Stimulated activated CD4-positive, alpha-beta T cell treated with anti-CD3 and anti-CD28 coated beads, Interleukin-2, amount 100 ng/mL, for 24 hours (primary cell): Measurements from ENCODE around the gene LILRB4.
"Not testable (repeated sequence)": the region's sequence is repeated elsewhere in the genome, so short reads cannot be mapped to it uniquely, and the experiment has no call there.

Experiments
- DNase-seq, 2 donors: peaks; one replicate each; pipeline ENCODE4 v3.0.0-alpha.2; 2020

LILRB4 gene

GRCh38 chr19:54662730-54663129 lies at the start of gene LILRB4:
TSS of gene LILRB4 (plus strand) at chr19:54662985. CDS start at chr19:54663034, 49 bp downstream.
- DNase-seq, result no peak

GRCh38 chr19:54614726-54615125 lies 48.1 kb upstream of the LILRB4 start:
- no peak for DNase-seq

GRCh38 chr19:54616057-54616456 lies 46.7 kb upstream of the LILRB4 start:
- no peak for DNase-seq

GRCh38 chr19:54616821-54617560 lies 45.8 kb upstream of the LILRB4 start:
- no peak for DNase-seq

GRCh38 chr19:54620464-54620863 lies 42.3 kb upstream of the LILRB4 start:
- no peak for DNase-seq

DNA sequence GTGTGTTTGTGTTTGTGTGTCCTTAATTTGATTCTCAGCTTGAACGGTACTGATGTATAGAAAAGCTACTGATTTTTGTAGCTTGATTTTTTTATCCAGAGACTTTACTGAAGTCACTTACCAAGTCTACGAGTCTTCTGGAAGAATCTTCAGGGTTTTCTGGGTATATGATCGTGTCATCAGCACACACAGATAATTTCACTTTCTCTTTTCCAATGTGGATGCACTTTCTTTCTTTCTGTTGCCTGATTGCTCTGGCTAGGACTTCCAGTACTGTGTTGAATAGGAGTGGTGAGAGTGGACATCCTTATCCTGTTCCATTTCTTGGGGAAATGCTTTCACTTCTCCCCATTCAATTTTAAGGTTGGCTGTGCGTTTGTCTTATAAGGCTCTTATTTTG lies 40.4 kb upstream of the LILRB4 start:
- DNase-seq, result no peak

GRCh38 chr19:54624234-54624633 lies 38.6 kb upstream of the LILRB4 start:
- DNase-seq, result not testable (repeated sequence)

DNA sequence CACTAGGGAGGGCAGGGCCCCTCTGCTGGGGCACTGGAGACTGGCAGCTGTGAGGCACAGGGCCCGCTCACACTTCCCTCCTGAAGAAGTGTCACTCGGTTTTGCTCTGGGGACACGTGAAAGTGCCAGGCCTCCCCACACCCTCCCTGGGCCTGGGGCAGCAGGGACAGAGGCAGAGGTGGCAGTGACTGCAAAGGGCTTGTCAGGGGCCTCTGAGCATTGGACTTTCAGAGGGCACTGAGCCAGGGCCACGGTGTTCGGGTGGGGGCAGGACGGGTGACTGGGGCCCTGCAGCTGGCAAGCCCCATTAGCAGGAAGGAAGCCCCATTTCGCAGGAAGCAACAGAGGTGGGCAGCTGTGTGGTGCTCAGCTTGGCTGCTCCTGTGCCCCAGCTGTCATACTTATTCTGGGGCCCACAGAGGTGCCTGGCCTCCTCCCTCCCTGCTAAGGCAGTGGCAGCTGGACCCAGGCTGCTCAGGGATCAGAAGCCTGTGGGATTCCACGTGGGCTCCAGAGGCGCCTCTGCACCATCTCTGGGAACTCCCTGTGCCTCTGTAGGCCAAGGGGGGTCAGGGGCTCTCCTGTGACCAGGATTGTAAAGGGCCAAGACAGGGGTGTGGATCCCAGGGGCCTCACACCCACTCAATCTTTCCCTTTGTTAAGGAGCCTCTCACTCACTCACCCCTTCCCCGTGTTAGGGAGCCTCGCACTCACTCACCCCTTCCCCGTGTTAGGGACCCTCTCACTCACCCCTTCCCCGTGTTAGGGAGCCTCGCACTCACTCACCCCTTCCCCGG lies 37.7 kb upstream of the LILRB4 start:
- not testable (repeated sequence) for DNase-seq

- DNase-seq, result no peak
Measured at GRCh38 chr19:54626757-54627156, 36.0 kb upstream of the LILRB4 start.

DNA sequence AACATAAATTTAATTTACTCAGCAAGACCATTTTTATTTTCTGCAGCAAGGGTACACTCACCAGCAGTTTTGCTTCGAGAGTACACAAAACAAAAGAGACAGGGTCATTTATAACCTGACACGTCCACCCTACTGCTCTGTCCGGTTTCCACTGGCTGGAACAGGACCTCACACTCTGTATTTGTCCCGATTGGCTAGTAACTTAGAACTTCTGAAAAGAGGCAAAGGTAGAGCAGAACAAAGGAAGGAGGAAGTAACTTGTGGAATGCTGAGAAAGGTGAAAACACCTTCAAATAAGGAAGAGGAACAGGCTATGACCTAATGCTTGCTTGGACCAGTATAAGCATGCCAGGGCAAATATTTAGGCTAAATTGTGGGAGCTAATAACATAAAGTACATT lies 34.9 kb upstream of the LILRB4 start:
- not testable (repeated sequence) for DNase-seq

DNA sequence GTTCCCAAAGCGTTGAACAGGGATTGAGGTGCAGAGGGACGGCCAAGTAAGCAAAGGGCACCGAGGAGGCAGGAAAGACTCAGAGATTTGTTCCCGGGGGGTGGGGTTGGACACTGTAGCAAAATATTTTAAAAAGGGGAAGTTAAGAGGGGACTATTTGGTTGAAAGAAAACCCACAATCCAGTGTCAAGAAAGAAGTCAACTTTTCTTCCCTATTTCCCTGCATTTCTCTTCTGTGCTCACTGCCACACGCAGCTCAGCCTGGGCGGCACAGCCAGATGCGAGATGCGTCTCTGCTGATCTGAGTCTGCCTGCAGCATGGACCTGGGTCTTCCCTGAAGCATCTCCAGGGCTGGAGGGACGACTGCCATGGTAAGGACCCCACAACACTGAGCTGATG lies 32.5 kb upstream of the LILRB4 start, which contains the start of gene LILRB1:
LILRB1 (plus strand) TSS at position 223 of the 400 bp plus-strand sequence. CDS start 590 bp downstream, outside the sequence.
- not testable (repeated sequence) for DNase-seq

- no peak for DNase-seq
Measured at GRCh38 chr19:54630782-54631181, 32.0 kb upstream of the LILRB4 start.

- not testable (repeated sequence) for DNase-seq
Measured at GRCh38 chr19:54631489-54632337, 31.1 kb upstream of the LILRB4 start.

- not testable (repeated sequence) for DNase-seq
Measured at GRCh38 chr19:54632517-54632916, 30.3 kb upstream of the LILRB4 start.

- DNase-seq, result no peak
Measured at GRCh38 chr19:54633401-54633800, 29.4 kb upstream of the LILRB4 start.

- DNase-seq, result not testable (repeated sequence)
Measured at GRCh38 chr19:54636081-54636480, 26.7 kb upstream of the LILRB4 start.

DNA sequence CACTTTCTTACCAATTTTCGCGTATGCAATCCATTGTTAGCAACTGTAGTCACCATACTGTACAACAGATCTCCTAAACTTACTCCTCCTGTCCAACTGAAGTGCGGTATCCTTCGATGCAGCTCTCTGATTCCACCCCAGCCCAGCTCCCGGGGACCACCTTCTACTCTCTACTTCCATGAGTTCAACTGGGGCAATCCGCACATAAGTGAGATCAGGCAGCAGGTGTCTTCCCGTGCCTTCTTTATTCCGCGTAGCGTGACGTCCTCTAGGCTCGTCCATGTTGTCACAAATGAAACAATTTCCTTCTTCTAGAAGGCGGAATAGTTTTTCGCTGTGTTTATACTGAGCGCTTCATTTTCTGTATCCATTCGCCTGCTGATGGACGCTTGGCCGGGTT lies 24.1 kb upstream of the LILRB4 start:
- no peak for DNase-seq

GRCh38 chr19:54642953-54643352 lies 19.8 kb upstream of the LILRB4 start:
- not testable (repeated sequence) for DNase-seq

GRCh38 chr19:54643583-54643982 lies 19.2 kb upstream of the LILRB4 start:
- DNase-seq, result not testable (repeated sequence)

DNA sequence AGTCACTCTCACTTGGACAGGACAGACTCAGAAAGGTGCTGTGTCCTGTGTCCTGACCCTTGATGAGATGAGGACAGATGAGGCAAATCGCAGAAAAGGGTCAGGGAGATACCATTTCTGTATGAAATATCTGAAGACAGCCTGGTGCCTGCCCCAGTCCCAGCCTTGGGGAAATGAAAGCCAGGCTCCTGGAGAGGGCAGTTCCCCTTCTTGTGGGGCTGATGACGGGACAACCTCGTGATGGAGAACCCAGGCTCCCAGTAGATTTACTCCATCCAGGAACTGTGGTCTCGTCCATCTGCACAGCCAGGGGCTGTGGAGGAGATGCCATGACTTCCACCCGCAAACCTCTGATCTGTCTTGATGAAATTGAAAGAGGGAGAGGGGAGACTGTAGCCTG lies 18.7 kb upstream of the LILRB4 start:
- no peak for DNase-seq

- DNase-seq, result no peak
Measured at GRCh38 chr19:54646331-54646841, 16.4 kb upstream of the LILRB4 start.

- no peak for DNase-seq
Measured at GRCh38 chr19:54648129-54648528, 14.7 kb upstream of the LILRB4 start.
